Neuronal stem cell (in vitro differentiated cells): ENCODE results near the gene KAZN.

ENCODE experiments used
- DNase-seq: peaks from one replicate; pipeline ENCODE4 v3.0.0-alpha.2; 2013; ENCODE audit warnings: low spot score
- H2AFZ ChIP-seq: one replicate; pipeline ENCODE4 v1.6.1; 2013; ENCODE audit warnings: mild to moderate bottlenecking, low read length, inconsistent platforms
- H2AK5ac ChIP-seq: 2 replicates; pipeline ENCODE4 v1.6.1; 2013; ENCODE audit warnings: low read depth, mild to moderate bottlenecking, inconsistent platforms, low read length, moderate library complexity, mixed read lengths
- H2BK120ac ChIP-seq: 2 replicates; pipeline ENCODE4 v1.6.1; 2013; ENCODE audit warnings: low read depth, mild to moderate bottlenecking, inconsistent platforms, low read length, moderate library complexity, mixed read lengths
- H2BK12ac ChIP-seq: one replicate; pipeline ENCODE4 v1.6.1; 2013; ENCODE audit warnings: low read length, inconsistent platforms
- H2BK15ac ChIP-seq: 2 replicates; pipeline ENCODE4 v1.6.1; 2013; ENCODE audit warnings: mild to moderate bottlenecking, low read length, inconsistent platforms, mixed read lengths
- H2BK5ac ChIP-seq: one replicate; pipeline ENCODE4 v1.6.1; 2013; ENCODE audit warnings: inconsistent platforms, mild to moderate bottlenecking, low read length, moderate library complexity
- H3K14ac ChIP-seq: one replicate; pipeline ENCODE4 v1.6.1; 2013; ENCODE audit warnings: low read length, inconsistent platforms
- H3K18ac ChIP-seq: 2 replicates; pipeline ENCODE4 v1.6.1; 2013; ENCODE audit warnings: low read length, inconsistent platforms
- H3K23ac ChIP-seq: 2 replicates; pipeline ENCODE4 v1.6.1; 2013; ENCODE audit warnings: low read depth, mild to moderate bottlenecking, mixed read lengths, low read length, inconsistent platforms; ENCODE audit not compliant: poor library complexity
- H3K27ac ChIP-seq: replicated peaks from 3 replicates; pipeline ENCODE4 v1.5.1; 2013; ENCODE audit warnings: low read length, inconsistent platforms
- H3K27me3 ChIP-seq, 3 experiments: 2 replicates each; pipeline ENCODE4 v1.6.1; 2013; ENCODE audit warnings: low read length in 3 of 3, mild to moderate bottlenecking in 2 of 3, inconsistent platforms in 1 of 3, low read depth in 1 of 3, mixed read lengths in 1 of 3, moderate library complexity in 1 of 3; ENCODE audit not compliant: control insufficient read depth in 3 of 3, insufficient read depth in 3 of 3
- H3K36me3 ChIP-seq, 2 donors: replicated peaks in 1 of 2; 2 replicates each; pipeline ENCODE4 v1.6.1; 2013; ENCODE audit warnings: low read length in 2 of 2; ENCODE audit not compliant: control insufficient read depth in 2 of 2, insufficient read depth in 2 of 2
- H3K4ac ChIP-seq: 2 replicates; pipeline ENCODE4 v1.6.1; 2013; ENCODE audit warnings: inconsistent platforms, mild to moderate bottlenecking, low read length, moderate library complexity
- H3K4me1 ChIP-seq, 2 donors: 1 replicate in 1 of 2; 2 replicates in 1 of 2; pipeline ENCODE4 v1.6.1; 2013; ENCODE audit warnings: low read length in 2 of 2, low read depth in 1 of 2; ENCODE audit not compliant: control insufficient read depth in 2 of 2, insufficient read depth in 1 of 2
- H3K4me2 ChIP-seq: one replicate; pipeline ENCODE4 v1.6.1; 2013; ENCODE audit warnings: mild to moderate bottlenecking, low read length, inconsistent platforms; ENCODE audit not compliant: insufficient read depth, poor library complexity, severe bottlenecking
- H3K4me3 ChIP-seq, 2 donors: 2 replicates each; pipeline ENCODE4 v1.5.1; 2013; ENCODE audit warnings: low read length in 2 of 2, mild to moderate bottlenecking in 2 of 2, inconsistent platforms in 1 of 2, moderate library complexity in 1 of 2
- H3K79me1 ChIP-seq: one replicate; pipeline ENCODE4 v1.6.1; 2013; ENCODE audit warnings: low read depth, mild to moderate bottlenecking, inconsistent platforms, low read length, moderate library complexity
- H3K9ac ChIP-seq: one replicate; pipeline ENCODE4 v1.6.1; 2013; ENCODE audit warnings: mild to moderate bottlenecking, low read depth, low read length, inconsistent platforms; ENCODE audit not compliant: poor library complexity
- H3K9me3 ChIP-seq, 2 donors: replicated peaks in 1 of 2; 2 replicates each; pipeline versions ENCODE3 to v1.6.1; 2013; ENCODE audit warnings: low read length in 2 of 2, mild to moderate bottlenecking in 2 of 2, inconsistent platforms in 1 of 2, low read depth in 1 of 2, mixed read lengths in 1 of 2, moderate library complexity in 1 of 2; ENCODE audit not compliant: control insufficient read depth in 2 of 2, insufficient read depth in 1 of 2
- H4K8ac ChIP-seq: one replicate; pipeline ENCODE4 v1.6.1; 2013; ENCODE audit warnings: low read depth, mild to moderate bottlenecking, inconsistent platforms, low read length, moderate library complexity
- H4K91ac ChIP-seq: one replicate; pipeline ENCODE4 v1.6.1; 2013; ENCODE audit warnings: low read length, low read depth, mild to moderate bottlenecking, inconsistent platforms; ENCODE audit not compliant: poor library complexity
- WGBS, 2 donors: extraction: QIAGEN DNeasy Blood & Tissue Kit; methylation state at CpG; one replicate each; pipeline ENCODE4 v1.1.7; 2013; ENCODE audit warnings: missing lambda C conversion rate in 2 of 2, mixed read lengths in 1 of 2; ENCODE audit not compliant: insufficient read length in 2 of 2, insufficient replicate concordance in 1 of 2; ENCODE audit errors: extremely low coverage in 2 of 2; 5-methylcytosine and 5-hydroxymethylcytosine counted together

Gene KAZN

GRCh38 chr1:14728516-14728915, 130.0 kb downstream of the KAZN start:
- H2AFZ ChIP-seq: no peak overlapping the region
- H2BK120ac ChIP-seq: no peak overlapping the region
- H3K14ac ChIP-seq: no peak overlapping the region
- no peak overlapping the region for H2BK15ac ChIP-seq
- no peak overlapping the region for H3K4me2 ChIP-seq
- no peak overlapping the region for H4K91ac ChIP-seq
- H2BK12ac ChIP-seq: no peak overlapping the region
- no peak overlapping the region for H3K27ac ChIP-seq
- H3K36me3 ChIP-seq: peaks cover 0 to 11% of the 10 kb centered on the region in 2 donors
- no CpG with 5 or more reads among the region's 7 CpGs for WGBS, 2 donors
- no peak overlapping the region for H3K4ac ChIP-seq
- DNase-seq: no peak
- H3K79me1 ChIP-seq: peaks cover 1% of the 10 kb centered on the region
- H3K27me3 ChIP-seq: no peaks in the 10 kb centered on the region
- H3K18ac ChIP-seq: no peak overlapping the region
- no peak overlapping the region for H2AK5ac ChIP-seq
- H3K9me3 ChIP-seq: no peaks in the 10 kb centered on the region
- no peak overlapping the region for H3K4me3 ChIP-seq
- H3K4me1 ChIP-seq: peaks cover 18 to 34% of the 10 kb centered on the region in 2 donors
- no peak overlapping the region for H4K8ac ChIP-seq
- H2BK5ac ChIP-seq: no peak overlapping the region
- no peak overlapping the region for H3K23ac ChIP-seq
- no peak overlapping the region for H3K9ac ChIP-seq

DNA sequence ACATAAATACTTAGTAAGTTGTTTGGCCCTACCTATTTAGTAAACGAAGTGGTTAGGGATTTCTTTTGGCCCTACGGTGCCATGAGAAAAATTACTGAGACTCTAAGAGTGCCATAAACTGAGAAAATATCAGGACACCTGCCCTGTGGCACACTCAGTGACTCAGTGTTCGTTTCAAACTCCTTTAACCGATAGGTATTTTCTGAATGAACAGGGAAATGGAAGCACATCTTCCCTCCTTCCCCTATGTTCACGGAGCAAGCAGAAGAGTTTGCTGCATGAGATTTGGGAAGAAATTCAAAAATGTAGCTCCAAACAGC, 134.2 kb downstream of the KAZN start:
- DNase-seq: no peak
- no peak overlapping the region for H3K14ac ChIP-seq
- H3K4me3 ChIP-seq: no peak overlapping the region
- H2BK12ac ChIP-seq: no peak overlapping the region
- H3K27ac ChIP-seq: no peak overlapping the region
- peaks cover 0 to 23% of the 10 kb centered on the region in 2 donors for H3K36me3 ChIP-seq
- H3K18ac ChIP-seq: no peak overlapping the region
- no peak overlapping the region for H2BK5ac ChIP-seq
- H3K23ac ChIP-seq: no peak overlapping the region
- H3K27me3 ChIP-seq: no peaks in the 10 kb centered on the region
- no peak overlapping the region for H4K91ac ChIP-seq
- H2BK120ac ChIP-seq: no peak overlapping the region
- peaks cover 24 to 27% of the 10 kb centered on the region in 2 donors for H3K4me1 ChIP-seq
- no peak overlapping the region for H2AK5ac ChIP-seq
- WGBS, 2 donors: no CpG with 5 or more reads among the region's 5 CpGs
- H3K4ac ChIP-seq: no peak overlapping the region
- no peaks in the 10 kb centered on the region for H3K9me3 ChIP-seq
- peaks cover 1% of the 10 kb centered on the region for H3K79me1 ChIP-seq
- H4K8ac ChIP-seq: no peak overlapping the region
- H2BK15ac ChIP-seq: no peak overlapping the region
- H2AFZ ChIP-seq: peak overlapping the region; percentile 53
- no peak overlapping the region for H3K4me2 ChIP-seq
- H3K9ac ChIP-seq: no peak overlapping the region

- H3K9me3 ChIP-seq: no peaks in the 10 kb centered on the region
- no peaks in the 10 kb centered on the region for H3K27me3 ChIP-seq
- no peak overlapping the region for H3K4me2 ChIP-seq
- no peak overlapping the region for H3K27ac ChIP-seq
- H3K4me1 ChIP-seq: peaks cover 24 to 30% of the 10 kb centered on the region in 2 donors
- H3K36me3 ChIP-seq: peaks cover 0 to 28% of the 10 kb centered on the region in 2 donors
- H3K14ac ChIP-seq: no peak overlapping the region
- no peak overlapping the region for H3K23ac ChIP-seq
- no peak overlapping the region for H3K9ac ChIP-seq
- H2BK120ac ChIP-seq: no peak overlapping the region
- no peak overlapping the region for H2AK5ac ChIP-seq
- H2BK5ac ChIP-seq: no peak overlapping the region
- WGBS, 2 donors: no CpG with 5 or more reads among the region's 21 CpGs
- H3K18ac ChIP-seq: peak overlapping the region; percentile 50
- H2AFZ ChIP-seq: peak overlapping the region; percentile 53
- peaks cover 1% of the 10 kb centered on the region for H3K79me1 ChIP-seq
- no peak overlapping the region for H2BK12ac ChIP-seq
- no peak overlapping the region for H2BK15ac ChIP-seq
- H4K8ac ChIP-seq: no peak overlapping the region
- H3K4me3 ChIP-seq: no peak overlapping the region
- no peak overlapping the region for H3K4ac ChIP-seq
- DNase-seq: no peak
- H4K91ac ChIP-seq: no peak overlapping the region
Observed at GRCh38 chr1:14733048-14733778, 134.7 kb downstream of the KAZN start.

DNA sequence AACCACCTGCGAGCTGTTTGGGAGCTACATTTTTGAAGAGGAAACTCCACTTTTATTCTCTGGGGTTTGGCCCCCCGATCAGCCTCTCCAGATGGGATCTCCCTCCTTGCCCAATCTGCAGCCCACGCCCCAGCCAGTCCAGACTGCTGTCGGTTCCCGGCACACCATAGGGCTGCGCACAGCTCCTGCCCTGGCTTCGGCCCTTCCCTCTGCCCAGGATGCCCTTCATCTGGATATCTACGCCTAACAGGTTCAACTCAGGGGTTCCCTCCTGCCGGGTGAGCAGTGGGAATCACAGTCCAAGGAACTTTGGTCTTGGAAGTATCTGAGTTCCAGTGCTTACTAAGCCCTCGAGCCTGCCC, 135.3 kb downstream of the KAZN start:
- no peak overlapping the region for H3K4me3 ChIP-seq
- H3K14ac ChIP-seq: no peak overlapping the region
- H3K36me3 ChIP-seq: peaks cover 0 to 34% of the 10 kb centered on the region in 2 donors

More for the DNA sequence above, 135.3 kb downstream of the KAZN start:
- WGBS, 2 donors: no CpG with 5 or more reads among the region's 10 CpGs
- Histone ChIP-seq H2BK120ac (no peak overlapping the region), H2AK5ac (no peak overlapping the region), H3K9ac (no peak overlapping the region), H2BK15ac (no peak overlapping the region), H3K4me1 (peaks cover 24 to 30% of the 10 kb centered on the region in 2 donors), H3K4ac (no peak overlapping the region), H3K9me3 (no peaks in the 10 kb centered on the region), H3K23ac (no peak overlapping the region), H2BK5ac (no peak overlapping the region), H3K27me3 (no peaks in the 10 kb centered on the region), H4K8ac (no peak overlapping the region), H4K91ac (no peak overlapping the region), H3K79me1 (peaks cover 1% of the 10 kb centered on the region), H3K4me2 (no peak overlapping the region), H2AFZ (no peak overlapping the region), H3K27ac (no peak overlapping the region), H2BK12ac (no peak overlapping the region), H3K18ac (peak overlapping the region; percentile 50)
- no peak for DNase-seq
